ENCODE measurements around the gene FXYD7.

FXYD7 gene

GRCh38 chr19:35171730-35172129 lies 28.7 kb downstream of the FXYD7 start:
- TF ChIP-seq CTCF (IDR thresholded peaks at IDR 0.05; ENCODE audit: low read depth, low read length), result no peak
- no peak overlapping the region for H3K4me3 ChIP-seq (replicated peaks in 1 of 2; ENCODE audit: low read depth in 2 of 2, low read length in 2 of 2)
- no peak for DNase-seq (ENCODE audit: low read depth in 2 of 2)

GRCh38 chr19:35174226-35174625 lies 31.2 kb downstream of the FXYD7 start:
- TF ChIP-seq CTCF (IDR thresholded peaks at IDR 0.05; ENCODE audit: low read depth, low read length), result no peak
- DNase-seq (ENCODE audit: low read depth in 2 of 2), result no peak
- H3K4me3 ChIP-seq (replicated peaks in 1 of 2; ENCODE audit: low read depth in 2 of 2, low read length in 2 of 2), result no peak overlapping the region

- no peak overlapping the region for H3K4me3 ChIP-seq (replicated peaks in 1 of 2; ENCODE audit: low read depth in 2 of 2, low read length in 2 of 2)
- TF ChIP-seq CTCF (IDR thresholded peaks at IDR 0.05; ENCODE audit: low read depth, low read length), result no peak
- no peak for DNase-seq (ENCODE audit: low read depth in 2 of 2)
Measured at GRCh38 chr19:35176181-35176570, 33.1 kb downstream of the FXYD7 start.

- no peak overlapping the region for H3K4me3 ChIP-seq (replicated peaks in 1 of 2; ENCODE audit: low read depth in 2 of 2, low read length in 2 of 2)
- no peak for TF ChIP-seq CTCF (IDR thresholded peaks at IDR 0.05; ENCODE audit: low read depth, low read length)
- no peak for DNase-seq (ENCODE audit: low read depth in 2 of 2)
Measured at GRCh38 chr19:35177377-35178274, 34.6 kb downstream of the FXYD7 start.

GRCh38 chr19:35178701-35179100 lies 35.6 kb downstream of the FXYD7 start:
- H3K4me3 ChIP-seq (replicated peaks in 1 of 2; ENCODE audit: low read depth in 2 of 2, low read length in 2 of 2), result no peak overlapping the region
- no peak for TF ChIP-seq CTCF (IDR thresholded peaks at IDR 0.05; ENCODE audit: low read depth, low read length)
- peak in 1 of 2 donors; percentile 44 for DNase-seq (ENCODE audit: low read depth in 2 of 2)

GRCh38 chr19:35179830-35180229 lies 36.8 kb downstream of the FXYD7 start:
- DNase-seq (ENCODE audit: low read depth in 2 of 2), result no peak
- no peak for TF ChIP-seq CTCF (IDR thresholded peaks at IDR 0.05; ENCODE audit: low read depth, low read length)
- H3K4me3 ChIP-seq (replicated peaks in 1 of 2; ENCODE audit: low read depth in 2 of 2, low read length in 2 of 2), result no peak overlapping the region
